ENCODE data around the gene CNNM3.
A peak's percentile ranks its signal among the peaks of the same experiment; 100 is the strongest.

The CNNM3 gene

GRCh38 chr2:96879545-96880040 lies 63.5 kb downstream of the CNNM3 start:
- Mint-ChIP-seq H3K36me3 (ENCODE audit: insufficient read depth) (peaks cover under 1% of the 10 kb centered on the region), H3K4me1 (ENCODE audit: low read depth in 2 of 2) (peaks cover 6 to 16% of the 10 kb centered on the region in 2 donors), H3K27ac (no peak overlapping the region), H3K9me3 (no peaks in the 10 kb centered on the region), H3K27me3 (no peaks in the 10 kb centered on the region), H3K4me3 (no peak overlapping the region)
- DNase-seq (no peak), ATAC-seq (replicated peaks) (no peak)

- peak overlapping the region in 1 of 2 donors; percentile 52 for H3K27ac Mint-ChIP-seq
- ATAC-seq (replicated peaks) (no peak), DNase-seq (no peak)
- H3K36me3 Mint-ChIP-seq (ENCODE audit: insufficient read depth), result no peaks in the 10 kb centered on the region
- H3K27me3 Mint-ChIP-seq, result no peaks in the 10 kb centered on the region
- peaks cover 7 to 13% of the 10 kb centered on the region in 2 donors for H3K4me1 Mint-ChIP-seq (ENCODE audit: low read depth in 2 of 2)
- H3K4me3 Mint-ChIP-seq, result no peak overlapping the region
- no peaks in the 10 kb centered on the region for H3K9me3 Mint-ChIP-seq
Observed at GRCh38 chr2:96880891-96881273, 64.8 kb downstream of the CNNM3 start.

DNA sequence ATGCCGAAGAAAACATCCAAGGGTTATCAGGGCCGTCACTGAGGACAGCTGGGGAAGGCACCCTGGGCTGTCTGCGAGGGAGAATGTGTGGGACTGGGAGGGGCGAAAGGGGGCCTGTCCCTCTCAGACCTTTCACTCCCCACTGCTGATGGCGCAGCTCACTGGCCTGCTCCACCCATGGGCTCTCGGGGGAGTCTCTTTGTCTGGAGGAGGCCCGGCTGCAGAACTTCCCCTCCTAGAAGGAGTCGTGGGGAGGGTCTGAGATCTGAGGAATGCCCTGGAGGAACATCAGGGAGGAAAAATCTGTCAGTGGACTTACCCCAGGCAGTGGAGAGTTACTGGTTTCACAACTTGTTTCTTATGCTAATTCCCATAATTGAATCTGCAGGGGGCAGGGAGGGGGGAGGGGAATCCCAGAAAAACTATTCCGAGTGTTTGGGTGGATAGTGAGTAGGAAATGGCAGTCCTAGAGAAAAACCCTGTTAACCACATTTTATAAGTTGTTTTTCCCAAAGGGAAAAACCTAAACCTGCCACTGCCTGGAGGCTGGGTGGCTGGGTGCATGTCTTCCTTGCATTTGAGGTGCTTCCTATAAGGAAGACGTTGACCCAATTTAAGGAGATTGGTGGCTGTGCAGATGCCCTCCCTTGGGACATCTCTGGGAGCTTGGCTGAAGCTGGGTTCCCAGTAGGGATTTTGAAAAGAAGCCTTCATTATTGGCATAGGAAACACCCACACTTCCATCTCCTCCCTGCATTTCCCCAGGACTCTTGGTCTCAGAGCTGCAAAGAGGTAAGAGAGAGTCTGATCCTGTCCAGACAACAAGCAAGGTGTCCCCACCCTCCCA lies 65.5 kb downstream of the CNNM3 start:
- no peak overlapping the region for H3K4me3 Mint-ChIP-seq
- peaks cover 10 to 11% of the 10 kb centered on the region in 2 donors for H3K4me1 Mint-ChIP-seq (ENCODE audit: low read depth in 2 of 2)
- H3K27me3 Mint-ChIP-seq, result no peaks in the 10 kb centered on the region
- DNase-seq, result no peak
- H3K27ac Mint-ChIP-seq, result peak overlapping the region in 1 of 2 donors; percentile 52
- no peaks in the 10 kb centered on the region for H3K9me3 Mint-ChIP-seq
- no peak for ATAC-seq (replicated peaks)
- H3K36me3 Mint-ChIP-seq (ENCODE audit: insufficient read depth), result no peaks in the 10 kb centered on the region

GRCh38 chr2:96882230-96882629 lies 66.2 kb downstream of the CNNM3 start:
- Mint-ChIP-seq H3K36me3 (ENCODE audit: insufficient read depth) (no peaks in the 10 kb centered on the region), H3K27me3 (no peaks in the 10 kb centered on the region), H3K4me1 (ENCODE audit: low read depth in 2 of 2) (peaks cover 6 to 8% of the 10 kb centered on the region in 2 donors), H3K27ac (peak overlapping the region in 1 of 2 donors; percentile 15), H3K9me3 (no peaks in the 10 kb centered on the region), H3K4me3 (no peak overlapping the region)
- DNase-seq (no peak), ATAC-seq (replicated peaks) (no peak)

DNA sequence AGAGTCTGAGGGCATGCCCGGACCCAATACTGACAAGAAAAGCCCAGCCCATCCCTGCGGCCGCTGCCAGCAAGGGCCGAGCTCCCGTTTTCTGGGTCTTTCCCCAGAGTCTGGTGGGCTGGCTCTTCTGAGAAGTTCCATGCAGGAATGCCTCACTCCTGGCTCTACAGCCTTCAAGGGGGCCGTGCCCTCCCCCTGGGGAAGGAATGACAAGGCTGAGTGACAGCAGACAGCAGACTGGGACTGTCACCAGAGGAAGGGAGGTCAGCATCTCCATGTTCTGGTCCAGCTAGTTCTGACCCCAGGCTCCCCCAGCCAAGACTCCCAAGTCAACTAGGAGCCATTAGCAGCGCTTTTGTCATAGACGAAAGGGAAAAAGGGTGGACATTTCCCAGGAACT lies 66.8 kb downstream of the CNNM3 start:
- DNase-seq (no peak), ATAC-seq (replicated peaks) (no peak)
- peaks cover 6 to 8% of the 10 kb centered on the region in 2 donors for H3K4me1 Mint-ChIP-seq (ENCODE audit: low read depth in 2 of 2)
- H3K9me3 Mint-ChIP-seq, result no peaks in the 10 kb centered on the region
- H3K27me3 Mint-ChIP-seq, result no peaks in the 10 kb centered on the region
- H3K4me3 Mint-ChIP-seq, result no peak overlapping the region
- H3K27ac Mint-ChIP-seq, result peak overlapping the region in 1 of 2 donors; percentile 15
- no peaks in the 10 kb centered on the region for H3K36me3 Mint-ChIP-seq (ENCODE audit: insufficient read depth)

DNA sequence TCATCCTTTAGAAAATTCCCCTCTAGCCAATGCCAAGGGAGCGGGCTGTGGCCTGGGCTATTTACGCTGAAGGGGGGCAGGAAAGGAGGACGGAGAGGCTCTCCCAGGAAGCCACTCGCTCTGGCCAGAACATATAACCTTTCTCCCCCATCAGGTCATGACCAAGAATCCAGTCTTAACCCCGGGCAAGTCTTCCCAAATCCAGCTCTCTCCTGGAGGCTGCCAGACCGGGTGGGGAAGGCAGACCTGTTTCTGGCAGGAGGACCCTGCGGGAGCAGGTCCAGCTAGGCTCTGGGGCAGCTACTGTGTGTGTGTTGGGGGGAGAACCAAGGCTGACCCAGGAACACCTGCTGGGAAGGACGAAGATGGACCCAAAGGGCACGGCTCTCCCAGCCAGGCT lies 67.2 kb downstream of the CNNM3 start:
- ATAC-seq (replicated peaks) (no peak), DNase-seq (no peak)
- H3K27me3 Mint-ChIP-seq, result no peaks in the 10 kb centered on the region
- H3K4me3 Mint-ChIP-seq, result no peak overlapping the region
- H3K9me3 Mint-ChIP-seq, result no peaks in the 10 kb centered on the region
- H3K4me1 Mint-ChIP-seq (ENCODE audit: low read depth in 2 of 2), result peaks cover 6 to 11% of the 10 kb centered on the region in 2 donors
- H3K27ac Mint-ChIP-seq, result no peak overlapping the region
- no peaks in the 10 kb centered on the region for H3K36me3 Mint-ChIP-seq (ENCODE audit: insufficient read depth)

Data from effector memory CD8-positive, alpha-beta T cell (primary cell).